Measurements from ENCODE around the gene AKR7A2.

- TF ChIP-seq CTCF (IDR thresholded peaks at IDR 0.05; ENCODE audit: insufficient read depth, low read depth, low read length) (no peak), EZH2 (IDR thresholded peaks at IDR 0.05; ENCODE audit: insufficient read depth, low read length) (no peak)
Observed at GRCh38 chr1:19312782-19313635, 1.1 kb upstream of the AKR7A2 start.
